Hippocampal formation (tissue), 2 donors: ENCODE measurements around the gene EPN1.
A peak's percentile ranks its signal among the peaks of the same experiment; 100 is the strongest.

Experiments
- DNase-seq, 2 donors: peaks; one replicate each; lab custom pipeline; 2025; lab: John Stamatoyannopoulos, UW

The EPN1 gene

DNA sequence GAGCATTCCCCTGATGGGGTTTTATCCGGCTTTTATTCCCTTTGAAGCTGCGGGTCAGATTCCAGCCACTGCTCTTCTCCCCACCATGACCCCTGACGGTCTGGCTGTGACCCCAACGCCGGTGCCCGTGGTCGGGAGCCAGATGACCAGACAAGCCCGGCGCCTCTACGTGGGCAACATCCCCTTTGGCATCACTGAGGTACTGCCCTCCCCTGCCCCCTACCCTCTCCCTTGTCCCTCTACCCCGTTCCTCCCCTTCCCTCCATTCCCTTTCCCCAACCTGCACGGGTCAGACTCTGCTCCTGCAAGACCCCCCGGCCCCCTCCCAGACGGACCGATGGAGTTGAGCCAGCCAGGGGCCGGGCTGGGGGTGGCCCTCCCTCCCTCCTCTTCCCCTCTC, 14.0 kb upstream of the EPN1 start:
- DNase-seq: no peak

- no peak for DNase-seq
Observed at GRCh38 chr19:55661826-55662225, 13.2 kb upstream of the EPN1 start.

DNA sequence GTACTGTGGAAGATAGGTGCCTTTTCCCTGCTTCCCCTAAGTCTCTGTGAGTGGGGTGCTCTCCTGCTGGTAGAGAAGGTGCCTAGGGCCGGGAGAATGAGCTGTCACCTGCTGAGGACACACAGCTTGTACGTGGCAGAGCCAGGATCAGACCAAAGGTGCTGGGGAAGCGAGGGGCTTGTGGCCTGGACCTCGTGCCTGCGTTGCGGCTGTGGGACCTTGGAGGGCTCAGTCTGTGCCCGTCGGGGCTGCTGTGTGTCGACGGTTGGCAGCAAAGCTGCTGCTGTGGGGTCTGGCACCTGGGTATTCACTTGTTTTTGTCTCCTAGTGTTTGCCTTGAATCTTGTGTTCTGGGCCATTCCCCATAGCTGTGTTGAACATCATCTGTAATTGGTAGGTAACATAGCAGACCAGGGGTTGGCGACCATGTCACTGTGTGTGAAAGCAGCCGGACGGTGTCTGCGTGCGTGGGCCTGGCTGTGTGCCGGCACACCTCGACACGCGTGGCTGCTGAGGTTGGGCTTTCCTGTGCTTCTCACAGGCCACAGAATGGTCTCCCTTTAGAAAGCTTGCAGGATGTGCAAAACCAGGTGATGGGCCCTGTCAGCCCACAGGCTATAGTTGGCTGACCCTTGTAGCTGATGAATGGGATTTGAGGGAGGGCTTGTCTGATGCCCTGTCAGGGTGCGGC, 11.0 kb upstream of the EPN1 start:
- DNase-seq: no peak

GRCh38 chr19:55666343-55667005, 8.6 kb upstream of the EPN1 start:
- DNase-seq: no peak

DNA sequence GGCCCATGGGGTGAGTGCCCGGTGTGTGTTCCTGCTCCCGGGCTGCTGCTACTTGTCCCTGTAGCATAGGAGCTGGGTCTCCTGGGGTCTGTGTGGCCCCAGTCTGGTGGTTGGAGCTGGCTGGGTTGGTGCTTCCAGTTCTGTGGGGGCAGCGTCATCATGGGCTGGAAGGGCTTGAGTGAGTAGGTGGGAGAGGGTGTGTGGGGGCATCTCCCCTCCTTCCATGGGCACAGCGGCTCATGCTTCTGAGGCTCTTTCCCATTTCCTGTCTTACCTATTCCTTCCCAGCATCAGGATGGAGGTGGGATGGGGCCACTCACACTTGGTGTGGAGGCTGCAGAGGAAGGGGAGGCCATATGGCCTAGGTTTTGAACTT, 8.0 kb upstream of the EPN1 start:
- DNase-seq: no peak

GRCh38 chr19:55667511-55667910, 7.5 kb upstream of the EPN1 start:
- no peak for DNase-seq

GRCh38 chr19:55667958-55668357, 7.1 kb upstream of the EPN1 start:
- DNase-seq: no peak

DNA sequence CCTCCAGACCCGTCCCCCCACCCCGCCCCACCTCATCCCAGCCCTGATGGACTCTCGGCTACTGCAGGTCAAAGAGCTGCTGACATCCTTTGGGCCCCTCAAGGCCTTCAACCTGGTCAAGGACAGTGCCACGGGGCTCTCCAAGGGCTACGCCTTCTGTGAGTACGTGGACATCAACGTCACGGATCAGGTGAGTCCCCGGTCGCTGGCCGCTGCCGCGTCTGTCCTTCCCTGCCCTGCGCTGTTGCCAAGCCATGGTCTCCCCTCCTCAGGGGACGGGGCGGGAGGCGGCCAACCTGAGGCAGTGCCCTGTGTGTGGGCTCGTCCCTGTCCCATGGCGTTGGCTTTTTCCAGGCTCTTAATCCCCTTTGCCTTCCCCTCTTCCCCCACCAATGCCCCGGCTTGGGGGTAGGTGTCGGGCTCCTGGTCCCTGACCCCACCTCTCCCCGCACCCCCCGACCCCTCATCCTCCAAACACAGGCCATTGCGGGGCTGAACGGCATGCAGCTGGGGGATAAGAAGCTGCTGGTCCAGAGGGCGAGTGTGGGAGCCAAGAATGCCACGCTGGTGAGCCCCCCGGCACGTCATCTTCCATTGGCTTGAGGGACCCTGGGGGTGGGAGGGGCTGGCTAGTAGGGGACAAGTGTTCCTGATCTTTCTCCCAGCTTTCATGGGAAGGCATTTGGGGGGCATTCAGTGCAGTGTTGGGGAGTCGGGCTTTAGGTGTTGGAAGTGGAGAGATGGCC, 6.2 kb upstream of the EPN1 start:
- DNase-seq: no peak

DNA sequence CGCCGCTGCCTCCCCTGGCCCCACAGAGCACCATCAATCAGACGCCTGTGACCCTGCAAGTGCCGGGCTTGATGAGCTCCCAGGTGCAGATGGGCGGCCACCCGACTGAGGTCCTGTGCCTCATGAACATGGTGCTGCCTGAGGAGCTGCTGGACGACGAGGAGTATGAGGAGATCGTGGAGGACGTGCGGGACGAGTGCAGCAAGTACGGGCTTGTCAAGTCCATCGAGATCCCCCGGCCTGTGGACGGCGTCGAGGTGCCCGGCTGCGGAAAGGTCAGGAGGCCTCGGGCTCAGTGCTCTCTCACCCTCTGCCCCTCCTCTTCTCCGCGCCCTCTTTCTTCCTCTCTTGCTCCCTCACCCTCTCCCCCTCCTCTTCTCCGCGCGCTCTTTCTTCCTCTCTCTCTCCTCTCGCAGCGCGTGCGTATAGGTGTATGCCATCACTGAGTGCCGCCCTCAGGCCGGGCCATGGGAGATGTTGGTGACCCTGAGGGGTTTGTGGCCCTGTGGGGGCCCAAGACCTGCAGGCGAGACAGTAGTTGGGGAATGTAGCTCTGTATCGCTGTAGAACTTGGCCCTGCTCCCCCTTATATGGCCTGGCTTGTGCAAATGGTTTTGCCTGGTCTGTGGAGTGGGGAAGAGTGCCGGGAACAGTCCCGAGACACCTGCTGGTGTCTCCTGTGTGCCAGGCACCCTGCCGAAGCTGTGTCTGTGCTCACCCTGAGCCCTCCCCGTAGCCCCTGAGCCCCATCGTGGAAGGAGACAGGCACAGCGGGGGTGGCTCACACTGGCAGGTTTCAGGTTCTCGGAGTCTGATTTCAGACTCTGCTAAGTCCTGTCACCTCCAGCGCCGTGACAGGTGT, 5.4 kb upstream of the EPN1 start:
- DNase-seq: no peak

DNA sequence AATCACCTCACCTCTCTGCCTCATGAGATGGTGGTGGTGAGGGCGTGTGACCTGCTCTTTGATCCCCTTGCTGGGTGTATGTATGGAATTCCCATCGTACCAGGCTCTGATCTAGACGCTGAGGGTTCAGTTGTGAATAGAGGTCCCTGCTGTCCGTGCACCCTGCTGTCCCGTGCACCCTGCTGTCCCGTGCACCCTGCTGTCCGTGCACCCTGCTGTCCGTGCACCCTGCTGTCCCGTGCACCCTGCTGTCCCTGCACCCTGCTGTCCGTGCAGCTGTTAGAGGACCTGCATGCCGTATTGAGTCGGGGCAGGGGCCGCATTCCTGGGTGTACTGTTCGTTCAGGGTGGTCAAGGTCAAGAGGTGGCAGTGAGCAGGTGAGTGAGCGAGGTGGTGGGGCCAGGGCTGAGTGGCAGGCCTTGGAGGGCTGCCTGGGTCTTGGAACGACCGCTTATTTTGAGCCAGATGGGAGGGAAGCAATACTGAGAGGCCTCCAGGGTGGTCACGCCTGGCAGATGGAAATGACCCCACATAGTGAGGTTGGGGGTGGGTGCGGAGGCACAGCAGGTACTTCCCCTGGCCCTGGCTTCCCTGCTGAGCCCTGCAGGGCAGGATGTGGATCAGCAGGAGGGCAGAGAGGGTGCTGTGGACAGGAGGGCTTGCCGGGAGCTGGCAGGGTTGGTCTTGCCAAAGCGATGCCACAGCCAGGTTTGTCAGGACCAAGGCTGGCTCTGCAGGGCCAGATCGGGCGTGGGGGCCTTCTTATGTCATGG, 4.6 kb upstream of the EPN1 start:
- no peak for DNase-seq

GRCh38 chr19:55671054-55671378, 4.0 kb upstream of the EPN1 start:
- DNase-seq: no peak

DNA sequence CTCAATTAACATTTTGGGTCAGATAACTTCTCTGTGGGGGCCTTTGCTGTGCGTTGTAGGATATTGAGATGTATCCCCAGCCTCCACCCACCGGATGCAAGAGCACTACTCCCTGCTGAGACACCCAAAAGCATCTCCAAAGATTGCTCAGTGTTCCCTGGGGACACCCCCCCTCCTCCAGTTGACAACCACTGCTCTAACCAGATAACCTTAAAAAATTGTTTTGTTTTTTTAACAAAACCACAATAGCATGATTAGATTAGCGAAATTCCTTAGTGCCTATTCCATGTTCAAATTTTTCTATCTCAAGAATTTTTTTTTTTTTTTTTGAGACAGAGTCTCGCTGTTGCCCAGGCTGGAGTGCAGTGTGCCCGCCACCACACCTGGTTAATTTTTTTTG, 2.6 kb upstream of the EPN1 start:
- DNase-seq: no peak

DNA sequence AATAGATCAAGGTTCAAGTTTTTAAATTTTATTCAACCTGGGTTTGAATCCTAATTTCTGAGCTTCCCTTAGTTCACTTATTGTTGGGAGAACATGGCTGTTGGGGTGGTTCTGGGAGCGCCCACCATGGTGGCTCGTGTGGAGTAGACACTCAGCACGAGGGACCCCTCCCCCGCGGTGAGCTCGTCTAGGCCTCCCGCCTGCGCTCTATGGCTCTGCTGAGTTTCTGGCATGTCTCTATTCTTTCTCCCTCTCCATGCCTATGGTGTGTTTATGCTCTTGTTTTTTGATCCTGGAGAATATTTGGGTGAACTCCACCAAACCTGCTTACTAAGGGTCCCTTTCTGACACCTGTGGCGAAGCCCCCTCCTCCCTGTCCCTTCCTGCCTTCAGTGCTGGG, 1.6 kb upstream of the EPN1 start:
- DNase-seq: no peak

- no peak for DNase-seq
Observed at GRCh38 chr19:55673889-55674288, 1.1 kb upstream of the EPN1 start.

DNA sequence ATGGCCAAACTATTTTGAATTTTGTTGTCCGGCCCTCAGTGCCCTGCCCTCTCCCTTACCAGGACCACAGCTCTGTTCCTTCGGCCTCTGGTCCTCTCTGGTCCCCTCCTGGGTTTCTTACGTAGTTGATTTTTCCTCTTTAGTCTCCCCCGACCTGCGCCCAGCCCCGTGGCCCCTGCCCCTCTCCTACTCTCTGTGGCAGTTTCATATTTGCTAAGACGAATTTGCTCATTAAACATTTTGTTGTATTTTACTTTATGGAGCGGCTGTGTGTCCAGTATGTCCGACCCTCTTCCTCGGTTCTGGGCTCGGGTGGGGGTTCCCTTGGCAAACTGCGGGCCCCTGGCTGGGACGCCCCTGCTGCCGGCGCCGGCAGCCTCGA, 576 bp upstream of the EPN1 start:
- no peak for DNase-seq

GRCh38 chr19:55675661-55676354, 782 bp downstream of the EPN1 start:
- DNase-seq: no peak

DNA sequence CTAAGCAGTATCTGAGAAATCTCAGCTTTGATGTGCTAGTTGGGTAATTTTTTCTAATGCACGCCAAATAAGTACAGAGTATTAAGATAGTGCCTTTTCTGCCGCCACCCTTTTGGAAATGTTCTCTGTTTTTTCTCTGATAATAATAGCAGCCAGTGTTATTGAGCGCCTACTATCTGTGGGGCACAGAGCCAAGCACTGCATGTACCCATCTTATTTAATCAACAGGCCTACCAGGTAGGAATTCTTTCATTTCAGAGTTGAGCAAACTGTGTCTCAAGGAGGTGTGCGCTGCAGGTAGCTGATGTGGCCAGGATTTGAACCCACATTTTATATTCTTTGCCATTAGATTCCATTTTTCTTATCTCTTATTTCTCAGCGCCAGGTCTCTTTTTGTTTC, 1.4 kb downstream of the EPN1 start:
- no peak for DNase-seq

DNA sequence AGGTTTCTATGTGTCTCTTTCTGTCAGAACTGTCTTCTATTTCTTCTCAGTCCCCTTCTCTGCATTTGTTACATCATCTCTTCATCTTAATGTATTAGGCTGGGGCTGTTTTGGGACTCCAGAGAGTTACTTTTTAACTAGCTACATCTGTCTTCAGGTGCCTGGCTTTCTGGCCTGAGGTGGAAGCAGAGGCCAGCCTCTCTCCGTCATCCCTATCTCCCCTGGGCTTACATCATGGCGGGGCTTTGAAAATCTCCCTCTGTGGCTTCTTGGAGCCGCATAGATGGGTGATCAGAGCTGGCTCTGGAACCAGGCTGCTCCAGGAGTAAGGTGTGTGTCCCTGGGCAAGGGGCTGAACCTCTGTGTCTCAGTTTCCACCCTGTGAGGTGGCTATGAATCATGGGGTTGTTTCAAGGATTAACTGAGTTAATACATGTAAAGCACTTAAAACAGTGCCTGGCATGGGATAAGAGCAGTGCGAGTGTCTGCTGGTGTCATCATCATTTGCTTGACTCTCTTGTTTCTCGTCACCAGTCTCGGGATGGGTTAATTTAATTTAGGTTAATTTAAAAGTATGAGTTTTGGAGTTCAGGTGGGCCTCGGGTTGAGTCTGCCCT, 2.0 kb downstream of the EPN1 start:
- no peak for DNase-seq

DNA sequence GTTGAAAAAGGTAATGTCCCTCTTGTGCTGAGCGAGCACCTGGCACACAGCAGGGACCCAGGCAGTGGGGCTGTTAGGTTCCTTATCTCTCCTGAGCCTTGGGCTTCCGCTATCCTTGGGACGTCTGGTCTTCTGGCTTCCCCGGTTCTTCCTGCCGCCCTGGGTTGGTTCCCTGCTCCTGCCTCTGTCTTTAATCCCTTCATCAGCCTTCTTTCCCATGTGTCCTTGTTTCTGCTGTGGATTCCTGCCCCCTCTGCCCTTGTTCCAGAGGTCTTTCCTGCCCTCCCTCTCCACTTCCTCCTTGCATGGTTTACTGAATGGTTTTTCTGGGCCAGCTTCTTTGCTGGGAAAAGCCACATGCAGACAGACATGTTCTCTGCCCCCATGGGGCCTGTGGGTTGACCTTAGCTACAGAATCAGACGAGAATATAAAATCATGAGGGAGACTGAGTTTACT, 2.6 kb downstream of the EPN1 start:
- DNase-seq: no peak

DNA sequence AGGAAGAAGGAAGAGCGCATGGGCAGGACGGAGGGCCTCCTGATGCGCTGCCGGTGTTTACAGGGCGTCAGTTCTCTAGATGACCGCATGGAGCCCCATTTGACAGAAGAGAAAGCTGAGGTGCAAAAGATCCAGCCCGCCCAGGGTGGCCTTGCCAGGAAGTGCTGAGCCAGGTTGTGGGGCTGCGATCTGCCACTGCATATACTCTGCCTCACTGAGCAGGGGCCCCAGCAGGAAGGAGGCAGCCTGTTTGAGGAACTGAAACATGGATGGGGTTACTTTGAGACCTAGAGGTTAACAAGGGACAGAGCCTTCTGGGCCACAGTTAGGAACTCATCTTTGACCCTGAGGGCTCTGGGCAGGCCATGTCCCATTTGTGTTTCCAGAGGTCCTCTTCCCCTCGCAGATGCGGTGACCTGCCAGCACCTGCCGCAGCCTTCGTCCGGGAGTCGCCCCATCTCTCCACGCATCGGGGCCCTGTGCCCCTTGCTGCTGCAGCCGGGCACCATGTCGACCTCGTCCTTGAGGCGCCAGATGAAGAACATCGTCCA, 3.2 kb downstream of the EPN1 start:
- peak; percentile 15 to 18 for DNase-seq
